Trophoblast cell (in vitro differentiated cells and primary cell): ENCODE results near the gene STYXL1.

Experiments
- DNase-seq, 2 donors: peaks; one replicate each; pipeline ENCODE4 v3.0.0-alpha.2; 2016
- H2AFZ ChIP-seq: 2 replicates; pipeline ENCODE4 v1.6.1; 2013; ENCODE audit warnings: low read length, moderate library complexity, mild to moderate bottlenecking; ENCODE audit not compliant: insufficient read depth, poor library complexity
- H2AK5ac ChIP-seq: 2 replicates; pipeline ENCODE4 v1.6.1; 2013; ENCODE audit warnings: mild to moderate bottlenecking, low read length
- H2BK120ac ChIP-seq: 2 replicates; pipeline ENCODE4 v1.6.1; 2013; ENCODE audit warnings: low read length, mild to moderate bottlenecking, moderate library complexity; ENCODE audit not compliant: insufficient read depth, poor library complexity
- H2BK12ac ChIP-seq: 2 replicates; pipeline ENCODE4 v1.6.1; 2013; ENCODE audit warnings: mild to moderate bottlenecking, low read length, moderate library complexity
- H2BK5ac ChIP-seq: 2 replicates; pipeline ENCODE4 v1.6.1; 2013; ENCODE audit warnings: low read length, low read depth, moderate library complexity, mild to moderate bottlenecking; ENCODE audit not compliant: poor library complexity
- H3K14ac ChIP-seq: 2 replicates; pipeline ENCODE4 v1.6.1; 2013; ENCODE audit warnings: mild to moderate bottlenecking, low read length
- H3K18ac ChIP-seq: 2 replicates; pipeline ENCODE4 v1.6.1; 2013; ENCODE audit warnings: mild to moderate bottlenecking, low read length
- H3K23ac ChIP-seq: 2 replicates; pipeline ENCODE4 v1.6.1; 2013; ENCODE audit warnings: low read length
- H3K27ac ChIP-seq: 2 replicates; pipeline ENCODE4 v1.5.1; 2013; ENCODE audit warnings: low read depth, mild to moderate bottlenecking, inconsistent platforms, low read length, moderate library complexity
- H3K27me3 ChIP-seq: 2 replicates; pipeline ENCODE4 v1.6.1; 2013; ENCODE audit warnings: inconsistent platforms, mild to moderate bottlenecking, low read length, moderate library complexity; ENCODE audit not compliant: insufficient read depth
- H3K36me3 ChIP-seq, 2 experiments: 1 replicate in 1 of 2; 2 replicates in 1 of 2; pipeline ENCODE4 v1.6.1; 2013; ENCODE audit warnings: low read length in 2 of 2, mild to moderate bottlenecking in 2 of 2, moderate library complexity in 1 of 2; ENCODE audit not compliant: insufficient read depth in 2 of 2, control insufficient read depth in 1 of 2
- H3K4ac ChIP-seq: 2 replicates; pipeline ENCODE4 v1.6.1; 2013; ENCODE audit warnings: low read depth, mild to moderate bottlenecking, low read length, moderate library complexity
- H3K4me1 ChIP-seq, 2 experiments: 1 replicate in 1 of 2; 2 replicates in 1 of 2; pipeline ENCODE4 v1.6.1; 2013; ENCODE audit warnings: low read length in 2 of 2, mild to moderate bottlenecking in 2 of 2, moderate library complexity in 1 of 2; ENCODE audit not compliant: insufficient read depth in 2 of 2, control insufficient read depth in 1 of 2
- H3K4me2 ChIP-seq: 2 replicates; pipeline ENCODE4 v1.6.1; 2013; ENCODE audit warnings: inconsistent platforms, mild to moderate bottlenecking, low read length, moderate library complexity
- H3K4me3 ChIP-seq: 2 replicates; pipeline ENCODE4 v1.5.1; 2013; ENCODE audit warnings: mild to moderate bottlenecking, low read depth, low read length, inconsistent platforms
- H3K79me1 ChIP-seq: one replicate; pipeline ENCODE4 v1.6.1; 2013; ENCODE audit warnings: low read length
- H3K79me2 ChIP-seq: 2 replicates; pipeline ENCODE4 v1.6.1; 2013; ENCODE audit warnings: low read length, mild to moderate bottlenecking; ENCODE audit not compliant: control insufficient read depth, insufficient read depth, poor library complexity
- H3K9ac ChIP-seq: 2 replicates; pipeline ENCODE4 v1.6.1; 2013; ENCODE audit warnings: mild to moderate bottlenecking, low read length
- H3K9me3 ChIP-seq: 2 replicates; pipeline ENCODE4 v1.6.1; 2013; ENCODE audit warnings: low read depth, mild to moderate bottlenecking, control low read depth, inconsistent platforms, low read length; ENCODE audit not compliant: insufficient read depth
- H4K12ac ChIP-seq: 2 replicates; pipeline ENCODE4 v1.6.1; 2013; ENCODE audit warnings: low read depth, mild to moderate bottlenecking, low read length, moderate library complexity
- H4K8ac ChIP-seq: 2 replicates; pipeline ENCODE4 v1.6.1; 2013; ENCODE audit warnings: low read depth, mild to moderate bottlenecking, low read length, moderate library complexity
- H4K91ac ChIP-seq: one replicate; pipeline ENCODE4 v1.6.1; 2013; ENCODE audit warnings: low read depth, mild to moderate bottlenecking, low read length, moderate library complexity
- WGBS: extraction: QIAGEN DNeasy Blood & Tissue Kit; methylation state at CpG from one replicate; pipeline ENCODE4 v1.1.7; 2013; ENCODE audit warnings: missing lambda C conversion rate; ENCODE audit not compliant: insufficient read length, insufficient coverage; ENCODE audit errors: extremely low coverage; 5-methylcytosine and 5-hydroxymethylcytosine counted together

STYXL1 gene

GRCh38 chr7:76002822-76003221 lies 45.0 kb downstream of the STYXL1 start:
- Histone ChIP-seq H3K14ac (no peak overlapping the region), H4K91ac (no peak overlapping the region), H3K9ac (no peak overlapping the region), H3K4ac (no peak overlapping the region), H3K9me3 (peaks cover 5% of the 10 kb centered on the region), H2BK12ac (no peak overlapping the region), H3K4me1 (no peaks in the 10 kb centered on the region), H3K27me3 (no peaks in the 10 kb centered on the region), H2AK5ac (no peak overlapping the region), H2AFZ (no peak overlapping the region), H3K4me2 (no peak overlapping the region), H2BK120ac (no peak overlapping the region), H3K23ac (no peak overlapping the region), H3K27ac (no peak overlapping the region), H3K18ac (no peak overlapping the region), H3K79me1 (no peaks in the 10 kb centered on the region), H4K12ac (no peak overlapping the region), H3K79me2 (peaks cover 1% of the 10 kb centered on the region), H3K36me3 (peaks cover 32 to 34% of the 10 kb centered on the region in 2 experiments), H2BK5ac (no peak overlapping the region), H4K8ac (no peak overlapping the region), H3K4me3 (no peak overlapping the region)
- no CpG with 5 or more reads among the region's 3 CpGs for WGBS
- no peak for DNase-seq

DNA sequence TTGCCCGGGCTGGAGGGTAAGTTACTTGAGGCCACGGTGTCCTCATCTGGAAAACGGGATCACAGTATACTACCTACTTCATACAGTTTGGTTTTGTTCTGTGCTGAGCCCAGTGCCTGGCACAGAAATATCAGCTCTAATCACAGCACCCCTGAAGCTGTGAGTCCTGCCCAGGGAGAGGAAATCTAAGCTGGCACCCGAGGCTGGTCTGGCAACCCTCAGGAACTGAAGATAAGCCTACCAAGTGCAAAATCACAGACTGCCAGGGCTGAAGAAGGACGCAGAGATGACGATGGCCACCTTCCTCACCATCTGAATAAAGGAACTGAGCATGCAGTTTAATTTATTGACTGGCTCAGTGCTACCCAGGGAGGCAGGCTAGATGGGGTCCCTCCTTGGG lies 45.7 kb downstream of the STYXL1 start:
- peaks cover 5% of the 10 kb centered on the region for H3K9me3 ChIP-seq
- no peak overlapping the region for H3K4me2 ChIP-seq
- H3K18ac ChIP-seq: no peak overlapping the region
- no peak overlapping the region for H2BK120ac ChIP-seq
- H3K4ac ChIP-seq: no peak overlapping the region
- no peak overlapping the region for H3K23ac ChIP-seq
- H2BK5ac ChIP-seq: no peak overlapping the region
- H3K14ac ChIP-seq: no peak overlapping the region
- H2AK5ac ChIP-seq: no peak overlapping the region
- H3K27me3 ChIP-seq: no peaks in the 10 kb centered on the region
- no peaks in the 10 kb centered on the region for H3K79me1 ChIP-seq
- no peaks in the 10 kb centered on the region for H3K4me1 ChIP-seq
- H3K4me3 ChIP-seq: no peak overlapping the region
- H2BK12ac ChIP-seq: no peak overlapping the region
- no peak overlapping the region for H4K12ac ChIP-seq
- H3K79me2 ChIP-seq: peaks cover 1% of the 10 kb centered on the region
- H4K8ac ChIP-seq: no peak overlapping the region
- H4K91ac ChIP-seq: no peak overlapping the region
- H3K27ac ChIP-seq: no peak overlapping the region
- H3K36me3 ChIP-seq: peaks cover 32 to 34% of the 10 kb centered on the region in 2 experiments
- WGBS: no CpG with 5 or more reads among the region's 6 CpGs
- DNase-seq: no peak
- no peak overlapping the region for H2AFZ ChIP-seq
- H3K9ac ChIP-seq: no peak overlapping the region

- peaks cover 1% of the 10 kb centered on the region for H3K79me2 ChIP-seq
- WGBS: no CpG with 5 or more reads among the region's 11 CpGs
- no peak overlapping the region for H2AK5ac ChIP-seq
- no peak overlapping the region for H4K91ac ChIP-seq
- no peak overlapping the region for H4K8ac ChIP-seq
- H3K36me3 ChIP-seq: peaks cover 38 to 43% of the 10 kb centered on the region in 2 experiments
- no peak overlapping the region for H3K9ac ChIP-seq
- H4K12ac ChIP-seq: no peak overlapping the region
- H3K4me3 ChIP-seq: no peak overlapping the region
- no peak overlapping the region for H2AFZ ChIP-seq
- H2BK120ac ChIP-seq: no peak overlapping the region
- no peak for DNase-seq
- no peak overlapping the region for H3K14ac ChIP-seq
- H3K23ac ChIP-seq: no peak overlapping the region
- no peaks in the 10 kb centered on the region for H3K27me3 ChIP-seq
- no peak overlapping the region for H3K27ac ChIP-seq
- no peaks in the 10 kb centered on the region for H3K4me1 ChIP-seq
- no peak overlapping the region for H2BK5ac ChIP-seq
- H3K4me2 ChIP-seq: no peak overlapping the region
- H3K4ac ChIP-seq: no peak overlapping the region
- H2BK12ac ChIP-seq: no peak overlapping the region
- no peak overlapping the region for H3K18ac ChIP-seq
- H3K9me3 ChIP-seq: peaks cover 8% of the 10 kb centered on the region
- H3K79me1 ChIP-seq: no peaks in the 10 kb centered on the region
These were observed 47.2 kb downstream of the STYXL1 start for GRCh38 chr7:76000566-76000965.

DNA sequence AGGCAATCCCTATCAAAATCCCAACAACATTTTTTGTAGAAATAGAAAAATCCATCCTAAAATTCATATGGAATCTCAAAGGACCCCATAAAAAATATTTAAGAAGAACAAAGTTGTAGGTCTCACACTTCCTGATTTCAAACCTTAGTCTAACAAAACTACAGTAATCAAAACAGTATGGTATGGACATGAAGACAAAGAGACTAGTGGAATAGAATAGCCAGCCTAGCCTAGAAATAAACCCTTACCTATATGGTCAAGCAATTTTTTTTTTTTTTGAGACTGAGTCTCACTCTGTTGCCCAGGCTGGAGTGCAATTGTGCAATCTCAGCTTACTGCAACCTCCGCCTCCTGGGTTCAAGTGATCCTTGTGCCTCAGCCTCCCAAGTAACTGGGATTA lies 49.8 kb downstream of the STYXL1 start:
- Histone ChIP-seq H3K4ac (no peak overlapping the region), H3K4me2 (no peak overlapping the region), H3K27ac (no peak overlapping the region), H3K4me1 (peaks cover 6 to 7% of the 10 kb centered on the region in 2 experiments), H4K8ac (no peak overlapping the region), H3K27me3 (no peaks in the 10 kb centered on the region), H3K79me2 (peaks cover 3% of the 10 kb centered on the region), H3K79me1 (peaks cover 10% of the 10 kb centered on the region), H4K12ac (no peak overlapping the region), H2BK12ac (no peak overlapping the region), H3K4me3 (no peak overlapping the region), H3K9me3 (peaks cover 8% of the 10 kb centered on the region), H4K91ac (no peak overlapping the region), H3K18ac (no peak overlapping the region), H3K23ac (no peak overlapping the region), H2AFZ (no peak overlapping the region), H3K14ac (no peak overlapping the region), H3K36me3 (peaks cover 26 to 31% of the 10 kb centered on the region in 2 experiments), H2BK120ac (no peak overlapping the region), H3K9ac (no peak overlapping the region), H2AK5ac (no peak overlapping the region), H2BK5ac (no peak overlapping the region)
- DNase-seq: no peak
- WGBS: no CpG with 5 or more reads among the region's 1 CpG
